ENCODE data around the gene YBX2.
A peak's percentile ranks its signal among the peaks of the same experiment; 100 is the strongest.

The YBX2 gene

DNA sequence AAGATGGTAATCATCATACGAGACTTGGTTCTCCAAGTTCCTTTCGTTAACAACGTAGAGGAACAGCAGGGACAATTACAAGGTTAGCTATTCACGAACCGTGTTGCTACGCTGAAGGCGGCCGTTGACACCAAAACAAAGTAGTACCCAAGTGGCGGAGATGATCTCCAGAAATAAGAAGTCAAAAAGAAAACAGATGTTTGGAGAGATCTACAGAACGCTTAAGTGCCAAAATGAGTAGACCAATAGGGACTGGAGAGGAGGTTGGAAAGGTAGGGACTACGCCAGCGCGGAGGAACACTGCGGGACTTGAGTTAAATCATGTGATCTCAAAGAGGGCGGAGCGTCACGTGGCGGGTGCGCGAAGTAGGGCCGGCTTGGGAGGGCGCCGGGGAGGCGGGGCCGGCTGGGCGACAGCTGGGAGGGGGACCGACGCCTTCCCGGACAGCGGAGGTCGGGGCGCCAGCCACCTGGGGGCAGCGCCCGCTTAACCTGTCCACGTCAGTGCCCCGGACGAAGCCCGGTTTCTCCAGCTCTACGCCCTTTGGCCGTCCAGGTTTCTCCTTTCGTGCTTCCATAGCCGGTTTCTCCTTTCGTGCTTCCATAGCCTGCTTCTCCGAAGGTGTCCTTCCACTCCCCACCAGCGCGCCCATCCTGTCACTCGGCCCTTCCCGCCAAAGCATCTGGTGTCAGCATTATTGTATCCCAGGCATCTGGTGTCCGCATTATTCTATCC, 51.6 kb downstream of the YBX2 start (continued):
- TF ChIP-seq PRDM2 (tag by site-specific recombination; IDR thresholded peaks at IDR 0.05; ENCODE audit: borderline replicate concordance) (no peak), ZNF10 (tag by site-specific recombination; IDR thresholded peaks at IDR 0.05) (0 out of 2 replicates have a peak, but pooled peaks have one; percentile 43), ZNF518A (tag by site-specific recombination; conservative IDR thresholded peaks at IDR 0.05; ENCODE audit: low read depth) (no peak; the same call in 1 of the 2 replicates), ZNF37A (tag by site-specific recombination; IDR thresholded peaks at IDR 0.05) (no peak), ZNF629 (tag by site-specific recombination; IDR thresholded peaks at IDR 0.05) (peak; percentile 88), ZNF202 (tag by site-specific recombination; IDR thresholded peaks at IDR 0.05; ENCODE audit: borderline replicate concordance) (no peak), YY2 (tag by site-specific recombination; IDR thresholded peaks at IDR 0.05) (peak; percentile 86), PATZ1 (tag by site-specific recombination; IDR thresholded peaks at IDR 0.05) (peak; percentile 97), ZNF600 (tag by site-specific recombination; IDR thresholded peaks at IDR 0.05) (peak; percentile 99), ZNF391 (tag by site-specific recombination; IDR thresholded peaks at IDR 0.05; ENCODE audit: borderline replicate concordance, low read depth) (peak; percentile 98), SCRT1 (tag by site-specific recombination; IDR thresholded peaks at IDR 0.05; ENCODE audit: borderline replicate concordance) (no peak), ZNF521 (tag by site-specific recombination; IDR thresholded peaks at IDR 0.05) (no peak), ZNF155 (tag by site-specific recombination; IDR thresholded peaks at IDR 0.05) (no peak), ZNF426 (tag by site-specific recombination; IDR thresholded peaks at IDR 0.05) (no peak), WT1 (tag by site-specific recombination; IDR thresholded peaks at IDR 0.05) (peak; percentile 86), ZNF571 (tag by site-specific recombination; IDR thresholded peaks at IDR 0.05) (no peak), ZNF843 (tag by site-specific recombination; IDR thresholded peaks at IDR 0.05) (peak; percentile 87), ZNF585B (tag by site-specific recombination; IDR thresholded peaks at IDR 0.05) (no peak), MZF1 (tag by site-specific recombination; IDR thresholded peaks at IDR 0.05; ENCODE audit: borderline replicate concordance) (no peak), ZNF610 (tag by site-specific recombination; IDR thresholded peaks at IDR 0.05; ENCODE audit: borderline replicate concordance) (peak; percentile 89), ZNF560 (tag by site-specific recombination; IDR thresholded peaks at IDR 0.05; ENCODE audit: borderline replicate concordance) (no peak), ZNF302 (tag by site-specific recombination; IDR thresholded peaks at IDR 0.05; ENCODE audit: low read depth) (no peak), ZNF768 (tag by site-specific recombination; IDR thresholded peaks at IDR 0.05) (no peak)
- TF ChIP-seq, protein P1, sequence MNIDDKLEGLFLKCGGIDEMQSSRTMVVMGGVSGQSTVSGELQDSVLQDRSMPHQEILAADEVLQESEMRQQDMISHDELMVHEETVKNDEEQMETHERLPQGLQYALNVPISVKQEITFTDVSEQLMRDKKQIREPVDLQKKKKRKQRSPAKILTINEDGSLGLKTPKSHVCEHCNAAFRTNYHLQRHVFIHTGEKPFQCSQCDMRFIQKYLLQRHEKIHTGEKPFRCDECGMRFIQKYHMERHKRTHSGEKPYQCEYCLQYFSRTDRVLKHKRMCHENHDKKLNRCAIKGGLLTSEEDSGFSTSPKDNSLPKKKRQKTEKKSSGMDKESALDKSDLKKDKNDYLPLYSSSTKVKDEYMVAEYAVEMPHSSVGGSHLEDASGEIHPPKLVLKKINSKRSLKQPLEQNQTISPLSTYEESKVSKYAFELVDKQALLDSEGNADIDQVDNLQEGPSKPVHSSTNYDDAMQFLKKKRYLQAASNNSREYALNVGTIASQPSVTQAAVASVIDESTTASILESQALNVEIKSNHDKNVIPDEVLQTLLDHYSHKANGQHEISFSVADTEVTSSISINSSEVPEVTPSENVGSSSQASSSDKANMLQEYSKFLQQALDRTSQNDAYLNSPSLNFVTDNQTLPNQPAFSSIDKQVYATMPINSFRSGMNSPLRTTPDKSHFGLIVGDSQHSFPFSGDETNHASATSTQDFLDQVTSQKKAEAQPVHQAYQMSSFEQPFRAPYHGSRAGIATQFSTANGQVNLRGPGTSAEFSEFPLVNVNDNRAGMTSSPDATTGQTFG (tag by site-specific recombination; IDR thresholded peaks at IDR 0.05; ENCODE audit: borderline replicate concordance): peak; percentile 79

Measured in HEK293 (cell line).